HepG2 (cell line): Measurements from ENCODE around the gene NSFL1C. TPM values are rescaled to one million over a fixed set of nuclear protein-coding genes. Genes with fewer than 3 reads are reported as not detected.

Experiments used
- ARNTL ChIP-seq: sonication (generic); formaldehyde crosslinking; IDR thresholded peaks from 2 replicates; pipeline ENCODE4 v1.4.0; 2020; ENCODE audit warnings: mild to moderate bottlenecking, missing genetic modification reagents
- CEBPG ChIP-seq: IDR thresholded peaks from 2 replicates; pipeline ENCODE4 v1.6.1; 2016
- CERS6 ChIP-seq: sonication (generic); formaldehyde crosslinking; IDR thresholded peaks from 2 replicates; pipeline ENCODE4 v1.5.0; 2020; ENCODE audit warnings: missing genetic modification reagents
- DNMT1 ChIP-seq: sonication (generic); formaldehyde crosslinking; IDR thresholded peaks from 2 replicates; pipeline ENCODE4 v1.5.1; 2020; ENCODE audit warnings: mild to moderate bottlenecking, missing genetic modification reagents
- FOXA3 ChIP-seq: IDR thresholded peaks from 2 replicates; pipeline ENCODE4 v1.6.1; 2016; ENCODE audit warnings: missing genetic modification reagents, missing compliant biosample characterization
- IRX3 ChIP-seq: sonication (generic); formaldehyde crosslinking; IDR thresholded peaks from 2 replicates; pipeline ENCODE4 v1.8.1; 2023; ENCODE audit warnings: mild to moderate bottlenecking, low read depth, missing genetic modification reagents, borderline replicate concordance
- NFKB2 ChIP-seq: sonication (generic); formaldehyde crosslinking; IDR thresholded peaks from 2 replicates; pipeline ENCODE4 v1.4.0; 2020; ENCODE audit warnings: missing genetic modification reagents, borderline replicate concordance
- NR0B2 ChIP-seq: sonication (generic); formaldehyde crosslinking; IDR thresholded peaks from 2 replicates; pipeline ENCODE4 v1.4.0; 2020; ENCODE audit warnings: mild to moderate bottlenecking, missing genetic modification reagents
- RELA ChIP-seq: sonication (generic); formaldehyde crosslinking; IDR thresholded peaks from 2 replicates; pipeline ENCODE4 v1.4.0; 2020; ENCODE audit warnings: missing genetic modification reagents
- SMARCC2 ChIP-seq: fragments of 450-650 bp; IDR thresholded peaks from 2 replicates; pipeline ENCODE4 v1.6.1; 2017; ENCODE audit warnings: antibody characterized with exemption, mild to moderate bottlenecking
- TFE3 ChIP-seq: IDR thresholded peaks from 2 replicates; pipeline ENCODE4 v1.6.1; 2016
- ZNF10 ChIP-seq: sonication (generic); formaldehyde crosslinking; IDR thresholded peaks from 2 replicates; pipeline ENCODE4 v1.4.0; 2020; ENCODE audit warnings: mild to moderate bottlenecking, low read depth, missing genetic modification reagents, borderline replicate concordance
- ZNF160 ChIP-seq: sonication (generic); formaldehyde crosslinking; IDR thresholded peaks from 2 replicates; pipeline ENCODE4 v1.8.0; 2022; ENCODE audit warnings: mild to moderate bottlenecking, inconsistent platforms, missing genetic modification reagents
- ZNF264 ChIP-seq: sonication (generic); formaldehyde crosslinking; IDR thresholded peaks from 2 replicates; pipeline ENCODE4 v1.4.0; 2020; ENCODE audit warnings: missing genetic modification reagents
- ZNF432 ChIP-seq: sonication (generic); formaldehyde crosslinking; IDR thresholded peaks from 2 replicates; pipeline ENCODE4 v1.5.0; 2020; ENCODE audit warnings: missing genetic modification reagents, mild to moderate bottlenecking, borderline replicate concordance
- ZNF460 ChIP-seq: sonication (generic); formaldehyde crosslinking; IDR thresholded peaks from 2 replicates; pipeline ENCODE4 v1.5.1; 2020; ENCODE audit warnings: missing genetic modification reagents, mild to moderate bottlenecking, borderline replicate concordance
- ZNF569 ChIP-seq: sonication (generic); formaldehyde crosslinking; IDR thresholded peaks from 2 replicates; pipeline ENCODE4 v1.5.0; 2020; ENCODE audit warnings: mild to moderate bottlenecking, missing genetic modification reagents, moderate library complexity, borderline replicate concordance
- ZNF589 ChIP-seq: sonication (generic); formaldehyde crosslinking; conservative IDR thresholded peaks from 2 replicates; pipeline ENCODE4 v1.8.0; 2022; ENCODE audit warnings: mild to moderate bottlenecking, moderate library complexity, missing genetic modification reagents
- ZNF605 ChIP-seq: sonication (generic); formaldehyde crosslinking; IDR thresholded peaks from 2 replicates; pipeline ENCODE4 v1.8.0; 2022; ENCODE audit warnings: mild to moderate bottlenecking, missing genetic modification reagents
- ZNF615 ChIP-seq: sonication (generic); formaldehyde crosslinking; IDR thresholded peaks from 2 replicates; pipeline ENCODE4 v1.5.0; 2020; ENCODE audit warnings: mild to moderate bottlenecking, missing genetic modification reagents, borderline replicate concordance
- ZNF678 ChIP-seq: sonication (generic); formaldehyde crosslinking; IDR thresholded peaks from 2 replicates; pipeline ENCODE4 v1.4.0; 2020; ENCODE audit warnings: mild to moderate bottlenecking, missing genetic modification reagents
- ZNF7 ChIP-seq: IDR thresholded peaks from 2 replicates; pipeline ENCODE4 v1.6.1; 2016; ENCODE audit warnings: missing biosample characterization, missing genetic modification reagents
- polyA plus RNA-seq, 8 experiments: library from polyadenylated mRNA; depleted of rRNA in 3 of 8; stranded (reverse) in 7 of 8; unstranded in 1 of 8; fragments of >200 nt; fragmentation: Illumina TruSeq in 4 of 8; extraction: Trizol in 4 of 8; gene quantifications; 2 replicates each; pipeline versions ENCODE4 v1.2.1 to v1.2.3, GENCODE V29; 2011 to 2016; ENCODE audit warnings: low read depth in 4 of 8, missing spikeins in 1 of 8, mixed read lengths in 1 of 8; ENCODE audit not compliant: insufficient read depth in 1 of 8
- total RNA-seq, 5 experiments: library from RNA; depleted of rRNA; stranded (reverse); fragments of >200 nt; fragmentation: Illumina TruSeq; extraction: Trizol; gene quantifications; 2 replicates each; pipeline ENCODE4 v1.2.3, GENCODE V29; 2016; ENCODE audit warnings: low read depth in 1 of 5
- TF ChIP-seq, protein P1 (sequence below): sonication (generic); formaldehyde crosslinking; IDR thresholded peaks from 2 replicates; pipeline ENCODE4 v1.4.0; 2020; ENCODE audit warnings: missing genetic modification reagents
- TF ChIP-seq, protein P2 (sequence below): sonication (generic); formaldehyde crosslinking; IDR thresholded peaks from 2 replicates; pipeline ENCODE4 v1.4.0; 2020; ENCODE audit warnings: mild to moderate bottlenecking, missing genetic modification reagents

The NSFL1C gene
- total and polyA plus RNA-seq, 2 of the 13 experiments (the other 11 are each of a cell fraction or from before 2014, with no cell fraction given) = 22.9 to 62.7 TPM

- TF ChIP-seq ZNF605 (CRISPR knock-in tag) (peak; percentile 78; the same call in 1 of the 2 replicates), DNMT1 (CRISPR knock-in tag) (peak; percentile 63; the same call in 1 of the 2 replicates), IRX3 (no peak), ZNF160 (CRISPR knock-in tag) (peak; percentile 64; the same call in 1 of the 2 replicates), ZNF7 (no peak), NFKB2 (CRISPR knock-in tag) (peak; percentile 32; the same call in 1 of the 2 replicates), NR0B2 (CRISPR knock-in tag) (peak; percentile 42; the same call in 1 of the 2 replicates), ZNF678 (CRISPR knock-in tag) (no peak), ZNF615 (CRISPR knock-in tag) (no peak), CERS6 (no peak), FOXA3 (peak; percentile 82), ZNF10 (CRISPR knock-in tag) (no peak), CEBPG (CRISPR knock-in tag) (peak; percentile 24), ZNF264 (0 out of 2 replicates have a peak, but pooled peaks have one; percentile 12), ARNTL (CRISPR knock-in tag) (peak; percentile 33; the same call in 1 of the 2 replicates), ZNF460 (CRISPR knock-in tag) (no peak; the same call in 1 of the 2 replicates), ZNF569 (CRISPR knock-in tag) (0 out of 2 replicates have a peak, but pooled peaks have one; percentile 41), TFE3 (CRISPR knock-in tag) (peak; percentile 84), RELA (CRISPR knock-in tag) (peak; percentile 89), SMARCC2 (no peak), ZNF589 (no peak), ZNF432 (CRISPR knock-in tag) (no peak)
- TF ChIP-seq, protein P1, sequence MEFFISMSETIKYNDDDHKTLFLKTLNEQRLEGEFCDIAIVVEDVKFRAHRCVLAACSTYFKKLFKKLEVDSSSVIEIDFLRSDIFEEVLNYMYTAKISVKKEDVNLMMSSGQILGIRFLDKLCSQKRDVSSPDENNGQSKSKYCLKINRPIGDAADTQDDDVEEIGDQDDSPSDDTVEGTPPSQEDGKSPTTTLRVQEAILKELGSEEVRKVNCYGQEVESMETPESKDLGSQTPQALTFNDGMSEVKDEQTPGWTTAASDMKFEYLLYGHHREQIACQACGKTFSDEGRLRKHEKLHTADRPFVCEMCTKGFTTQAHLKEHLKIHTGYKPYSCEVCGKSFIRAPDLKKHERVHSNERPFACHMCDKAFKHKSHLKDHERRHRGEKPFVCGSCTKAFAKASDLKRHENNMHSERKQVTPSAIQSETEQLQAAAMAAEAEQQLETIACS (CRISPR knock-in tag) = peak; percentile 100
- TF ChIP-seq, protein P2, sequence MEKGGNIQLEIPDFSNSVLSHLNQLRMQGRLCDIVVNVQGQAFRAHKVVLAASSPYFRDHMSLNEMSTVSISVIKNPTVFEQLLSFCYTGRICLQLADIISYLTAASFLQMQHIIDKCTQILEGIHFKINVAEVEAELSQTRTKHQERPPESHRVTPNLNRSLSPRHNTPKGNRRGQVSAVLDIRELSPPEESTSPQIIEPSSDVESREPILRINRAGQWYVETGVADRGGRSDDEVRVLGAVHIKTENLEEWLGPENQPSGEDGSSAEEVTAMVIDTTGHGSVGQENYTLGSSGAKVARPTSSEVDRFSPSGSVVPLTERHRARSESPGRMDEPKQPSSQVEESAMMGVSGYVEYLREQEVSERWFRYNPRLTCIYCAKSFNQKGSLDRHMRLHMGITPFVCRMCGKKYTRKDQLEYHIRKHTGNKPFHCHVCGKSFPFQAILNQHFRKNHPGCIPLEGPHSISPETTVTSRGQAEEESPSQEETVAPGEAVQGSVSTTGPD (CRISPR knock-in tag) = no peak
These were observed 73.7 kb downstream of the NSFL1C start, which contains the start of gene FKBP1A (continued) for GRCh38 chr20:1392693-1393506.
